Nephron progenitor cell (in vitro differentiated cells): ENCODE measurements around the gene HCFC1.
A peak's percentile ranks its signal among the peaks of the same experiment; 100 is the strongest.

Source experiments
- DNase-seq: peaks from one replicate; pipeline ENCODE4 v3.0.0; 2021
- H3K27ac Mint-ChIP-seq: 2 replicates; pipeline ENCODE4 v1.8.0; 2021; ENCODE audit warnings: mild to moderate bottlenecking, moderate library complexity, mixed read lengths
- H3K27me3 Mint-ChIP-seq: 2 replicates; pipeline ENCODE4 v1.8.0; 2021; ENCODE audit warnings: mild to moderate bottlenecking, low read depth, mixed read lengths; ENCODE audit not compliant: poor library complexity
- H3K36me3 Mint-ChIP-seq: 2 replicates; pipeline ENCODE4 v1.8.0; 2021; ENCODE audit warnings: low read depth, mixed read lengths
- H3K4me1 Mint-ChIP-seq: 2 replicates; pipeline ENCODE4 v1.8.0; 2021; ENCODE audit warnings: mixed read lengths
- H3K4me3 Mint-ChIP-seq: 2 replicates; pipeline ENCODE4 v1.8.0; 2021; ENCODE audit warnings: mild to moderate bottlenecking, moderate library complexity, mixed read lengths
- H3K9me3 Mint-ChIP-seq: 2 replicates; pipeline ENCODE4 v1.8.0; 2021; ENCODE audit warnings: mild to moderate bottlenecking, moderate library complexity, mixed read lengths
- CTCF ChIP-seq: fragments of 200-600 bp; sonication (generic); IDR thresholded peaks from 2 replicates; pipeline ENCODE4 v1.5.0; 2021; ENCODE audit warnings: antibody characterized with exemption

Gene HCFC1

DNA sequence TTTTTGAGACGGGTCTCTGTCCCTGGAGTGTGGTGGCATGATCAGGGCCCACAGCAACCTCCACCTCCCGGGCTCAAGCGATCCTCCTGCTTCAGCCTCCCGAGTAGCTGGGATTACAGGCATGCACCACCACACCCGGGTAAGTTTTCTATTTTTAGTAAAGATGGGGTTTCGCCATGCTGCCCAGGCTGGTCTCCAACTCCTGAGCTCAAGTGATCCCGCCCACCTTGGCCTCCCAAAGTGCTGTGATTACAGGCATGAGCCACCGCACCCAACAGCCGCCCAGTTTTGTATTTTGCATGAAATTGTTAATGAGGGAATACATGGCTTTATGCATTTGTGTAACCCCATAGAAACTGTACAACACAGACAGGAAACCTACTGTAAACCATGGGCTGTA is 42.8 kb downstream of the HCFC1 start:
- no peak for TF ChIP-seq CTCF
- Mint-ChIP-seq H3K27ac (no peak overlapping the region), H3K27me3 (peaks cover 3% of the 10 kb centered on the region), H3K4me1 (peaks cover 32% of the 10 kb centered on the region), H3K9me3 (peaks cover 58% of the 10 kb centered on the region), H3K4me3 (no peak overlapping the region), H3K36me3 (peaks cover 18% of the 10 kb centered on the region)
- DNase-seq: no peak

DNA sequence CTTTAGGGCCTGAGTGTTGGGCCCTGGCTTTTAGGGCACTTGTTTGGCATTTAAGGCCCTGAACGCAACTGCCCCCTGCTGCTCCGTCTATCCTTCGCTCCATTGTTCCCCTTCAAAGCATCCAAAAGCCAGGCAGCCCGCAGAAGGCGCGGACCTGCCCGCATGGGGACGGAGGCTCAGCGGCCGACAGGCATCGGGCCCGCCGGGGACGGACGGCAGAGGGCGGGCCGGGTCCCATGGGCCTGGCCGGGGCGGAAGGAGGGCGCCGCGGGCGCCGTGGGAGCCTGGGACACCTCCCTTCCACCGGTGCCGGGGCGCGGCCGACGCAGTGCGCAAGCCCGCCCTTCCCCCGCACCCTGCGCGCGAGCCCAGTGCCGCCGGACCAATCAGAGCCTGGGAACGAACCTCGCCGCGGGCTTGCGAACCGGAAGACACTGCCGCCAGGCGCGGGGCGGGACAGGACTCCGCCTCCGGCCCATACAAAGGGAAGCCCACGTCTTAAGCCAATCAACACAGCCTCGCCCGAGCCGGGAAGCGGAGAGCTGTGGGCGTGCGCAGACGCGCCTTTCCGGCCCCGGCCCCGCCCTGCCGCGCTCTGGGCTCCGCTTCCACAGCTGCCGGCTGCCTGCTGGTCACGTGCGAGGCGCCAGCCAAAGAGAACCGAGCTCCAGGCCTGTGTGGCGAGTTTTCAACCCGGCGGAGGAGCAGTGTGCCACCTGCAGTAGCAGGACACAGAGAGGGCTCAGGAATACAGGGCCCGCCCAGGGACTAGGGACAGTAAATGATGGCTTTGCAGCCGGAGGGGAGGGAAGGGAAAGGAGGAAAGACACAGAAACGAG is 43.5 kb downstream of the HCFC1 start:
- peak; percentile 90 for DNase-seq
- H3K27me3 Mint-ChIP-seq: peaks cover 3% of the 10 kb centered on the region
- peaks cover 18% of the 10 kb centered on the region for H3K36me3 Mint-ChIP-seq
- peaks cover 58% of the 10 kb centered on the region for H3K9me3 Mint-ChIP-seq
- no peak for TF ChIP-seq CTCF
- peak overlapping the region; percentile 82 for H3K4me3 Mint-ChIP-seq
- peaks cover 28% of the 10 kb centered on the region for H3K4me1 Mint-ChIP-seq
- peak overlapping the region; percentile 98 for H3K27ac Mint-ChIP-seq

GRCh38 chrX:153927672-153927921 is 44.0 kb downstream of the HCFC1 start:
- peak overlapping the region; percentile 82 for H3K4me3 Mint-ChIP-seq
- H3K27me3 Mint-ChIP-seq: peaks cover 3% of the 10 kb centered on the region
- H3K27ac Mint-ChIP-seq: peak overlapping the region; percentile 74
- H3K9me3 Mint-ChIP-seq: peaks cover 58% of the 10 kb centered on the region
- peaks cover 31% of the 10 kb centered on the region for H3K4me1 Mint-ChIP-seq
- DNase-seq: no peak
- TF ChIP-seq CTCF: no peak
- peaks cover 18% of the 10 kb centered on the region for H3K36me3 Mint-ChIP-seq

DNA sequence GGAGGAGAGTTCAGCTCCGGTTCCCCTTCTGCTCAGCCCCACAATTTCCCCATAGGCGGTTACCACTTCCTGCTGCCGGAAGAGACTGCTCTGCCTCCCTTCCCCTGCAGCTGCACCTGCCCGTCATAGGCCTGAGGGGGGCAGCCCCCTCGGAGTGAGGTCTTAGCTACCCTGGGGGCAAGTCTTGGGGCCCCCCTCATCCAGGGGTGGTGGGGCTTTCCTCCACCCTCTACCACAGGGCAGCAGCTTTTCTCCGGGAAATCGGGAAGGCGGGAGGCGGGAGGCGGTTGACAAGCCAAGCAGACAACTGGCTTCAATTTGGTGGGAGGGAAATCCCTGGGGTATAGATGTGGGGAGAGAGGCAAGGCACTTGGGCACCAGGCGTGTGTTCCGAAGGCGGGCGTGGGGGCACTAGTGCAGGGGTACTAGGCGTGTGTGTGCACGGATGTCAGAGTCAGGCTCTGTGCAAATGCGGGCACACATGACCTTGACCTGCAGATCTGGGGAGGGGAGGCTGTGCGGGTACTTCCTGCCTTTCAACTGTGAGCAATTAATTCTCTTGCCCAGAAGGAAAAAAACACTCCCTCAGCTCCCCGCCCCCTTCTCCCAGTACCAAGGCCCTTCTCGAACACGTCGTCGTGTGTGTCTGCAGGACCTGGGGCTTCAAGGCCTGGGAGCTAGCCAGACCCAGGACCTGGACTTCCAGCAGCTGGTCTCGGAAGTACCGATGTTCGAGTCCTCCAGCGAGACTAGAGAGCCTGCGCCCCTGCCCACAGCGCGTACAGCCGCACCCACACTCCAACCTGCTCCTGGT is 44.6 kb downstream of the HCFC1 start:
- H3K36me3 Mint-ChIP-seq: peaks cover 18% of the 10 kb centered on the region
- TF ChIP-seq CTCF: no peak
- peak overlapping the region; percentile 82 for H3K4me3 Mint-ChIP-seq
- no peak for DNase-seq
- peaks cover 37% of the 10 kb centered on the region for H3K4me1 Mint-ChIP-seq
- peak overlapping the region; percentile 74 for H3K27ac Mint-ChIP-seq
- peaks cover 3% of the 10 kb centered on the region for H3K27me3 Mint-ChIP-seq
- H3K9me3 Mint-ChIP-seq: peaks cover 58% of the 10 kb centered on the region

DNA sequence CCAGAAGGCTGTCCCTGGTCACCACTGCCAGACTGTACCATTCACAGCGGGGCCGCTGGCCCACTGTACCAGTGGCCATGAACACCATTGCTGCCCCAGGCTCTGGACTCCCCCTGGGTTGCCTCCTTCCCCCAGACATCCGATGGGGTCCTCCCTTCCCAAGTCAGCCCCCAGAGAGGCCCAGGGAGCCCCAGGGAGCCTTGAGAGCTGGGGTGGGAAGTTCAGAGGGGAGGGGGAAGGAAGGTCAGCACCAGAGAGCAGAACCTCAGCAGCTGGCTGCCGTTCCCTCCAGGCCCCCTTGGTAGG is 45.1 kb downstream of the HCFC1 start:
- Mint-ChIP-seq H3K36me3 (peaks cover 15% of the 10 kb centered on the region), H3K27me3 (peaks cover 3% of the 10 kb centered on the region), H3K4me1 (peaks cover 41% of the 10 kb centered on the region), H3K27ac (no peak overlapping the region), H3K9me3 (peaks cover 53% of the 10 kb centered on the region), H3K4me3 (peak overlapping the region; percentile 82)
- DNase-seq: no peak
- no peak for TF ChIP-seq CTCF
